Measurements from ENCODE around the gene ACTN2. TPM values are rescaled to one million over a fixed set of nuclear protein-coding genes. Genes with fewer than 3 reads are reported as not detected.

The ACTN2 gene
- total and polyA plus RNA-seq, 2 donors (not counting 3 experiments of a cell fraction or from before 2014, with no cell fraction given) = 0.22 to 0.55 TPM

DNA sequence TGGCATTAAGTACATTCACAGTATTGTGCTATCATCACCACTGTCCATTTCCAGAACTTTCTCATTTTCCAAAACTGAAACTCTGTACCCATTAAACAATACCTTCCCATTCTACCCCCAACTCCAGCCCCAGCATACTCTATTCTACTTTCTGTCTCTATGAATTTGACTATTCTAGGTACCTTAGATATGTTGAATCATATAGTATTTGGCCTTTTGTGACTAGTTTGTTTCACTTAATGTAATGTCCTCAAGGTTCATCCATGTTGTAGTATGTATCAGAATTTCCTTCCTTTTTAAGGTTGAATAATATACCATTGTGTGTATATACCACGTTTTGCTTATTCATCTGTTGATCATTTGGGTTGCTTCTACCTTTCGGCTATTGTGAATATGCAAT lies 120.3 kb downstream of the ACTN2 start:
- TF ChIP-seq MYC (IDR thresholded peaks at IDR 0.05; ENCODE audit: low read depth, low read length) (no peak), JUN (IDR thresholded peaks at IDR 0.05; ENCODE audit: borderline replicate concordance, insufficient read depth, insufficient read length, low read depth) (no peak), FOS (IDR thresholded peaks at IDR 0.05; ENCODE audit: borderline replicate concordance, insufficient read depth, low read length) (no peak), GATA2 (IDR thresholded peaks at IDR 0.05; ENCODE audit: insufficient read depth, insufficient read length, low read depth, low read length) (no peak), CTCF (IDR thresholded peaks at IDR 0.05; ENCODE audit: extremely low read depth in 1 of 2, insufficient read depth in 1 of 2, low read depth in 1 of 2, low read length in 2 of 2) (no peak), POLR2AphosphoS5 (IDR thresholded peaks at IDR 0.05; ENCODE audit: insufficient read depth, low read depth, low read length) (no peak), POLR2A (IDR thresholded peaks at IDR 0.05; ENCODE audit: low read depth, low read length) (no peak), EZH2 (IDR thresholded peaks at IDR 0.05; ENCODE audit: borderline replicate concordance, low read depth, low read length, severe bottlenecking) (no peak)
- TF ChIP-seq, protein P1, sequence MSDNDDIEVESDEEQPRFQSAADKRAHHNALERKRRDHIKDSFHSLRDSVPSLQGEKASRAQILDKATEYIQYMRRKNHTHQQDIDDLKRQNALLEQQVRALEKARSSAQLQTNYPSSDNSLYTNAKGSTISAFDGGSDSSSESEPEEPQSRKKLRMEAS (IDR thresholded peaks at IDR 0.05; ENCODE audit: insufficient read depth, insufficient read length) = no peak
- Histone ChIP-seq H3K9me1 (replicated peaks; ENCODE audit: control insufficient read depth, extremely low read depth, insufficient read depth, low read length) (no peaks in the 10 kb centered on the region), H4K20me1 (replicated peaks; ENCODE audit: control insufficient read depth, extremely low read depth, insufficient read depth, low read length) (no peaks in the 10 kb centered on the region), H3K4me3 (replicated peaks in 1 of 3; ENCODE audit: insufficient read depth in 1 of 3, low read depth in 1 of 3, low read length in 3 of 3) (no peak overlapping the region), H3K4me1 (ENCODE audit: control insufficient read depth, extremely low read depth, insufficient read depth, low read length) (no peaks in the 10 kb centered on the region), H3K27ac (ENCODE audit: insufficient read depth, low read depth, low read length) (no peak overlapping the region), H3K9ac (replicated peaks; ENCODE audit: extremely low read depth, insufficient read depth, low read length) (no peak overlapping the region), H3K79me2 (ENCODE audit: control insufficient read depth, insufficient read depth, low read length) (peaks cover 8% of the 10 kb centered on the region), H3K27me3 (ENCODE audit: control insufficient read depth in 2 of 2, insufficient read depth in 2 of 2, low read length in 2 of 2) (no peaks in the 10 kb centered on the region), H2AFZ (ENCODE audit: low read depth, low read length) (no peak overlapping the region), H3K4me2 (ENCODE audit: insufficient read depth, low read length) (no peak overlapping the region), H3K9me3 (replicated peaks; ENCODE audit: control insufficient read depth, insufficient read depth, low read length) (no peaks in the 10 kb centered on the region), H3K36me3 (ENCODE audit: control insufficient read depth in 2 of 2, extremely low read depth in 1 of 2, insufficient read depth in 2 of 2, low read length in 2 of 2) (peaks cover 7% of the 10 kb centered on the region in 2 experiments)
- DNase-seq (ENCODE audit: low read depth, low spot score) (no peak), FAIRE-seq (no peak)
- no TSS peak for BruUV-seq (replicated peaks)
- dilution Hi-C loops (cut with MboI; ENCODE audit: extremely low pct_ligation_motif_present, low sequenced_read_pairs) = no loop called here
- intact Hi-C loops (cut with micrococcal nuclease) = no loop called here
- ChIA-PET POLR2A (no interaction called here), CTCF (interaction anchor here (0.7 to 0.9 kb wide), 2 partner anchors 19 to 20 kb away, joined by 3 read pairs; no protein-coding TSS in a partner anchor)

Measured in endothelial cell of umbilical vein (primary cell).